Stomach (tissue), 9 donors: ENCODE results near the gene SCARF1. TPM values are rescaled to one million over a fixed set of nuclear protein-coding genes. Genes with fewer than 3 reads are reported as not detected.

Experiments
- DNase-seq, 2 donors: peaks; one replicate each; pipeline versions ENCODE4 v3.0.0 to v3.0.0-alpha.2; 2013 to 2019
- H3K27ac ChIP-seq, 5 donors: fragments of 200-600 bp in 4 of 5; sonication (generic) in 4 of 5; one replicate each; pipeline ENCODE4 v1.5.1; 2013 to 2019; ENCODE audit warnings: mild to moderate bottlenecking in 1 of 5, moderate library complexity in 1 of 5
- H3K27me3 ChIP-seq, 3 donors: fragments of 200-600 bp; sonication (generic); one replicate each; pipeline ENCODE4 v1.5.1; 2017 to 2019; ENCODE audit warnings: mixed run types in 1 of 3
- H3K36me3 ChIP-seq, 4 donors: fragments of 200-600 bp; sonication (generic); 1 replicate in 3 of 4; 2 replicates in 1 of 4; pipeline ENCODE4 v1.5.1; 2016 to 2019
- H3K4me1 ChIP-seq, 4 donors: fragments of 200-600 bp; sonication (generic); one replicate each; pipeline ENCODE4 v1.5.1; 2016 to 2019
- H3K4me3 ChIP-seq, 4 donors: fragments of 200-600 bp; sonication (generic) in 3 of 4; one replicate each; pipeline ENCODE4 v1.5.1; 2016 to 2019; ENCODE audit warnings: mild to moderate bottlenecking in 1 of 4
- H3K9me3 ChIP-seq, 4 donors: fragments of 200-600 bp; sonication (generic); one replicate each; pipeline ENCODE4 v1.5.1; 2016 to 2019
- EP300 ChIP-seq: sonication (generic); formaldehyde crosslinking; IDR thresholded peaks from one replicate; pipeline ENCODE4 v1.6.1; 2017; ENCODE audit warnings: antibody characterized with exemption
- POLR2A ChIP-seq, 4 donors: fragments of 450-650 bp; IDR thresholded peaks; one replicate each; pipeline ENCODE4 v1.6.1; 2016; ENCODE audit warnings: antibody characterized with exemption in 4 of 4, control low read depth in 2 of 4, mild to moderate bottlenecking in 1 of 4, moderate library complexity in 1 of 4
- POLR2AphosphoS5 ChIP-seq, 3 donors: sonication (generic); formaldehyde crosslinking; IDR thresholded peaks; one replicate each; pipeline ENCODE4 v1.6.1; 2016; ENCODE audit warnings: antibody characterized with exemption in 3 of 3
- WGBS, 5 donors: extraction: QIAGEN DNeasy Blood & Tissue Kit in 3 of 5; methylation state at CpG; one replicate each; pipeline versions ENCODE4 v1.1.5 to v1.1.7; 2013 to 2018; 5-methylcytosine and 5-hydroxymethylcytosine counted together
- intact Hi-C: fragments of 100-400 bp; cut with DNase I; formaldehyde crosslinking; loops from one replicate; pipeline ENCODE4 v1.15.1; 2023; ENCODE audit warnings: low total_unique reads
- polyA plus RNA-seq, 3 donors: library from polyadenylated mRNA; stranded (reverse); fragments of 200-250 nt; gene quantifications; one replicate each; pipeline ENCODE4 v1.2.3, GENCODE V29; 2013
- total RNA-seq, 5 donors: library from RNA; depleted of rRNA; stranded (reverse); fragments of >200 nt; gene quantifications; one replicate each; pipeline versions ENCODE4 v1.1.0 to v1.2.3, GENCODE V29; 2014 to 2016
- TF ChIP-seq, protein P1 (sequence below), 7 experiments: fragments of 450-650 bp in 4 of 7; fragments of 200-600 bp in 3 of 7; sonication (generic) in 3 of 7; IDR thresholded peaks; one replicate each; pipeline ENCODE4 v1.5.1; 2016 to 2019; ENCODE audit warnings: antibody characterized with exemption in 7 of 7, control low read depth in 2 of 7, mild to moderate bottlenecking in 1 of 7
- donor health status: healthy with polysubstance abuse.
- donor health status: Bipolar disorder and iron deficiency.
- donor health status: healthy.

SCARF1 gene
- total and polyA plus RNA-seq, 8 donors = 1.4 to 119 (median 5.6) TPM

DNA sequence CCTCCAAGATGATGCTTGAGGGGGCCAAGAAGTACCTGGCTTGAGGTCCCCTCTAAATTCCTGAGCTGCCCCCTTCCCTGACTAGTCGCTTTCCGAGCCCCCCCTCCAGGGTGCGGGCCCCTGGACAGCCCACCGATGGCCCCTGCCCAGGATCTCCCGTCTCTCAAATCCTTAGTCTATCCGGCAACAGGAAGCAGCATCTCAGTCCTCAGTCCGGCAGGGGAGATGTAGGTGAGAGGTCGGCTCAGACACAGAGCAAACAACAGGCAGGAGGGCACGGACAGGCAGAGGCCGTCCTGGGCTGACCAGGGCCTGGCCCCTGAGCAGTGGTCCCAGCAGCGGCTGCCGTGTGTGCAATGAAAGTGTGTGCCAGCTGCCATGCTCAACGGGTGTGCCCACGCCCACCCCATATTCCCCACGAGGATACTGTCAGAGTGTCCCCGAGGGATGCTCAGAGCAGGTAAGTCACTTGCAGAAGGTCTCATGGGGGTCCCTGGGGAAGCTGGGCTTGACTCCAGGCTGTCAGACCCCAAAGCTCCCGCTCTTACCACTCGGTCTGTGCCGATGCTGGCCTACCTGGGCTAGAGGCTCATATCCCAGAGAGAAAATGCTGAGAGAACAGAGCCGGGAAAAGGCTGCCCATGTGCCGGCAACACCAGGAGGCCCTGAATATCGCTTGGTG lies 24.1 kb downstream of the SCARF1 start:
- 72 to 85% (median 74%) methylated on average over 17 to 22 of the region's 22 CpGs for WGBS, 5 donors
- intact Hi-C loops = no loop called here

DNA sequence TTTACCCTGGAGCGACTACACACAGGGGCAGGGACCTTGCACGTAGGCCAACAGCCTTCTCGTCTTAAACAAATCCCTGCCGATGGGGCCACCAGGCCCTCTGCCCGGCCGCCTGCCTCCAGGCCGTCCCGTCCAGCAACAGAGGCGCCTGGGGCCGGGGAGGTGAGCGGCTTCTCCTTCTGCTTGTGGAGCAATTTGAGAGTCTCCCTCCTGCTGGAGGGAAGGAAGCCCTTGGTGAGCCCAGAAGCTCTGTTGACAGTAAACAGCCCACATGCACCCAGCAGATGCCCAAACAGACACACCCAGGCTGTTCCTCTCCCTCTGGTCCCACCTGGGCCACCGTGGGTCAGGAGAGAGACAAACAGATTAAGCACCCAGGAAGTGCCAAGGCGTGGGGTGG lies 25.0 kb downstream of the SCARF1 start:
- Histone ChIP-seq H3K27ac (no peak overlapping the region), H3K9me3 (no peaks in the 10 kb centered on the region), H3K27me3 (no peaks in the 10 kb centered on the region), H3K4me1 (peaks cover 10 to 43% (median 18%) of the 10 kb centered on the region in 4 donors), H3K36me3 (peaks cover 0 to 43% (median 25%) of the 10 kb centered on the region in 4 donors), H3K4me3 (no peak overlapping the region)
- intact Hi-C loops = no loop called here
- no peak for DNase-seq
- no peak for TF ChIP-seq POLR2AphosphoS5 (IDR thresholded peaks at IDR 0.05)
- no peak for TF ChIP-seq EP300
- TF ChIP-seq POLR2A (IDR thresholded peaks at IDR 0.05) = no peak
- TF ChIP-seq, protein P1, sequence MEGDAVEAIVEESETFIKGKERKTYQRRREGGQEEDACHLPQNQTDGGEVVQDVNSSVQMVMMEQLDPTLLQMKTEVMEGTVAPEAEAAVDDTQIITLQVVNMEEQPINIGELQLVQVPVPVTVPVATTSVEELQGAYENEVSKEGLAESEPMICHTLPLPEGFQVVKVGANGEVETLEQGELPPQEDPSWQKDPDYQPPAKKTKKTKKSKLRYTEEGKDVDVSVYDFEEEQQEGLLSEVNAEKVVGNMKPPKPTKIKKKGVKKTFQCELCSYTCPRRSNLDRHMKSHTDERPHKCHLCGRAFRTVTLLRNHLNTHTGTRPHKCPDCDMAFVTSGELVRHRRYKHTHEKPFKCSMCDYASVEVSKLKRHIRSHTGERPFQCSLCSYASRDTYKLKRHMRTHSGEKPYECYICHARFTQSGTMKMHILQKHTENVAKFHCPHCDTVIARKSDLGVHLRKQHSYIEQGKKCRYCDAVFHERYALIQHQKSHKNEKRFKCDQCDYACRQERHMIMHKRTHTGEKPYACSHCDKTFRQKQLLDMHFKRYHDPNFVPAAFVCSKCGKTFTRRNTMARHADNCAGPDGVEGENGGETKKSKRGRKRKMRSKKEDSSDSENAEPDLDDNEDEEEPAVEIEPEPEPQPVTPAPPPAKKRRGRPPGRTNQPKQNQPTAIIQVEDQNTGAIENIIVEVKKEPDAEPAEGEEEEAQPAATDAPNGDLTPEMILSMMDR (IDR thresholded peaks at IDR 0.05) = no peak
- WGBS, 5 donors = 80 to 90% (median 83%) methylated on average over 7 to 13 of the region's 13 CpGs

More for the DNA sequence above, 24.1 kb downstream of the SCARF1 start:
- H3K4me1 ChIP-seq = peaks cover 17 to 52% (median 27%) of the 10 kb centered on the region in 4 donors
- H3K36me3 ChIP-seq = peaks cover 0 to 39% (median 22%) of the 10 kb centered on the region in 4 donors
- no peaks in the 10 kb centered on the region for H3K27me3 ChIP-seq
- TF ChIP-seq, protein P1 (IDR thresholded peaks at IDR 0.05) = no peak
- TF ChIP-seq POLR2AphosphoS5 (IDR thresholded peaks at IDR 0.05) (no peak), POLR2A (IDR thresholded peaks at IDR 0.05) (no peak), EP300 (no peak)
- H3K4me3 ChIP-seq = no peak overlapping the region
- H3K9me3 ChIP-seq = no peaks in the 10 kb centered on the region
- H3K27ac ChIP-seq = no peak overlapping the region
- no peak for DNase-seq

DNA sequence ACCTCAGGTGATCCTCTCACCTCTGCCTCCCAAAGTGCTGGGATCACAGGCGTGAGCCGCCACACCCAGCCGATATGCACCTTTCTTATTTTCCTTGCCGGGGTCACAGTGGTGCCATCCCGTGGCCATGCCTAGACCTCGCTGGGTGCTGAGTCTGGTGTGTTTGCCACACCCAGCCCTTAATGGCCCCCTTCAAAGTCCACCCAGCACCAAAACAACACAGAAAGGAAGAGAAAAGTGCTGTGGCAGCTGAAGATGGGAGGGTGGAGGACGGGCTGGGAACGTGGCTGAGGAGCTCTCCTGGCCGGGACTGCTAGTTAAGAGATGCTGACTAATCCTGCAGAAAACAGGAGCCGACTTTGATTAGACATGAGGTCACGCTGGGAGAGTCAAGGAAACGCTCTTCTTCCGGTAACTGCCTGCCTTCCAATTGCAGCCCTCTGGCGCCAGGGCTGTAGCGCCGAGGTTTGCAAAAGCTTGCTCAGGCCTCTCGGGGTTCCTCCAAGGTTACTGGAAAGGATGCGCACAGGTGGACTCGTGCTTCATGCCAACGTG lies 27.8 kb downstream of the SCARF1 start:
- Histone ChIP-seq H3K9me3 (no peaks in the 10 kb centered on the region), H3K4me1 (peaks cover 7 to 31% (median 12%) of the 10 kb centered on the region in 4 donors), H3K27ac (peak overlapping the region; percentile 36 to 68 (median 63)), H3K4me3 (no peak overlapping the region), H3K36me3 (peaks cover 0 to 51% (median 42%) of the 10 kb centered on the region in 4 donors), H3K27me3 (no peaks in the 10 kb centered on the region)
- intact Hi-C loops = no loop called here
- 47 to 71% (median 49%) methylated on average over 19 to 20 of the region's 20 CpGs for WGBS, 5 donors
- DNase-seq = peak; percentile 52 to 80
- TF ChIP-seq EP300 (no peak), POLR2A (IDR thresholded peaks at IDR 0.05) (no peak), POLR2AphosphoS5 (IDR thresholded peaks at IDR 0.05) (peak in 1 of 3 donors; percentile 59)

- no peak for DNase-seq
- no peak overlapping the region for H3K4me3 ChIP-seq
- peaks cover 6 to 22% (median 8%) of the 10 kb centered on the region in 4 donors for H3K4me1 ChIP-seq
- intact Hi-C loops = no loop called here
- no peaks in the 10 kb centered on the region for H3K27me3 ChIP-seq
- H3K36me3 ChIP-seq = peaks cover 4 to 56% (median 48%) of the 10 kb centered on the region in 4 donors
- 84 to 88% (median 86%) methylated on average over 9 to 13 of the region's 13 CpGs for WGBS, 5 donors
- H3K27ac ChIP-seq = no peak overlapping the region
- TF ChIP-seq, protein P1 (IDR thresholded peaks at IDR 0.05) = no peak
- no peak for TF ChIP-seq POLR2A (IDR thresholded peaks at IDR 0.05)
- TF ChIP-seq POLR2AphosphoS5 (IDR thresholded peaks at IDR 0.05) = no peak
- no peak for TF ChIP-seq EP300
- no peaks in the 10 kb centered on the region for H3K9me3 ChIP-seq
Observed at GRCh38 chr17:1616101-1616500, 29.4 kb downstream of the SCARF1 start.
